Measurements from ENCODE around the gene PTPRM.

The PTPRM gene

GRCh38 chr18:7919565-7919964 lies 352.4 kb downstream of the PTPRM start:
- POLR2A ChIA-PET: no interaction called here
- DNase-seq (ENCODE audit: extremely low spot score): no peak
- no peak for TF ChIP-seq CTCF (IDR thresholded peaks at IDR 0.05; ENCODE audit: control extremely low read depth, extremely low read depth, low read depth, missing control alignments)
- CTCF ChIA-PET: no interaction called here

- no peak for DNase-seq (ENCODE audit: extremely low spot score)
- CTCF ChIA-PET: no interaction called here
- no peak for TF ChIP-seq CTCF (IDR thresholded peaks at IDR 0.05; ENCODE audit: control extremely low read depth, extremely low read depth, low read depth, missing control alignments)
- POLR2A ChIA-PET: no interaction called here
Observed at GRCh38 chr18:7921938-7922587, 354.9 kb downstream of the PTPRM start.

GRCh38 chr18:7923105-7923504 lies 356.0 kb downstream of the PTPRM start:
- ChIA-PET POLR2A (no interaction called here), CTCF (no interaction called here)
- DNase-seq (ENCODE audit: extremely low spot score): no peak
- TF ChIP-seq CTCF (IDR thresholded peaks at IDR 0.05; ENCODE audit: control extremely low read depth, extremely low read depth, low read depth, missing control alignments): no peak

GRCh38 chr18:7924616-7925015 lies 357.5 kb downstream of the PTPRM start:
- POLR2A ChIA-PET: no interaction called here

GRCh38 chr18:7926526-7926925 lies 359.4 kb downstream of the PTPRM start:
- ChIA-PET POLR2A (no interaction called here), CTCF (no interaction called here)
- no peak for DNase-seq (ENCODE audit: extremely low spot score)
- no peak for TF ChIP-seq CTCF (IDR thresholded peaks at IDR 0.05; ENCODE audit: control extremely low read depth, extremely low read depth, low read depth, missing control alignments)

More at GRCh38 chr18:7924616-7925015, 357.5 kb downstream of the PTPRM start:
- TF ChIP-seq CTCF (IDR thresholded peaks at IDR 0.05; ENCODE audit: control extremely low read depth, extremely low read depth, low read depth, missing control alignments): no peak
- DNase-seq (ENCODE audit: extremely low spot score): no peak
- CTCF ChIA-PET: no interaction called here

GRCh38 chr18:7927119-7927518 lies 360.0 kb downstream of the PTPRM start:
- ChIA-PET POLR2A (no interaction called here), CTCF (no interaction called here)
- DNase-seq (ENCODE audit: extremely low spot score): no peak
- TF ChIP-seq CTCF (IDR thresholded peaks at IDR 0.05; ENCODE audit: control extremely low read depth, extremely low read depth, low read depth, missing control alignments): no peak

GRCh38 chr18:7931763-7932162 lies 364.6 kb downstream of the PTPRM start:
- no peak for TF ChIP-seq CTCF (IDR thresholded peaks at IDR 0.05; ENCODE audit: control extremely low read depth, extremely low read depth, low read depth, missing control alignments)
- POLR2A ChIA-PET: no interaction called here
- CTCF ChIA-PET: no interaction called here
- DNase-seq (ENCODE audit: extremely low spot score): no peak
